ENCODE data around the gene CEP170B.
"Not testable (repeated sequence)": the region's sequence is repeated elsewhere in the genome, so short reads cannot be mapped to it uniquely, and the experiment has no call there.

Gene CEP170B

GRCh38 chr14:104856157-104856868 is 8.8 kb upstream of the CEP170B start:
- H3K4me3 ChIP-seq (replicated peaks; ENCODE audit: insufficient read depth, low read length) = no peak overlapping the region
- no peak for TF ChIP-seq POLR2AphosphoS5 (IDR thresholded peaks at IDR 0.05; ENCODE audit: low read depth)
- no peak for TF ChIP-seq REST (IDR thresholded peaks at IDR 0.05; ENCODE audit: insufficient replicate concordance, low read depth)
- no peak for TF ChIP-seq GABPA (IDR thresholded peaks at IDR 0.05; ENCODE audit: low read depth)
- peaks cover 6% of the 10 kb centered on the region for H3K27me3 ChIP-seq (ENCODE audit: insufficient read depth, poor library complexity, severe bottlenecking)
- no peak overlapping the region for H3K27ac ChIP-seq (replicated peaks)
- DNase-seq (ENCODE audit: low read depth in 1 of 2, low spot score in 1 of 2) = no peak

GRCh38 chr14:104856869-104857860 is 7.9 kb upstream of the CEP170B start:
- DNase-seq (ENCODE audit: low read depth in 1 of 2, low spot score in 1 of 2) = no peak
- Histone ChIP-seq H3K27me3 (ENCODE audit: insufficient read depth, poor library complexity, severe bottlenecking) (peaks cover 2% of the 10 kb centered on the region), H3K4me3 (replicated peaks; ENCODE audit: insufficient read depth, low read length) (no peak overlapping the region), H3K27ac (replicated peaks) (no peak overlapping the region)
- TF ChIP-seq SPI1 (IDR thresholded peaks at IDR 0.05; ENCODE audit: borderline replicate concordance, low read depth) = no peak
- TF ChIP-seq CTCF (IDR thresholded peaks at IDR 0.05; ENCODE audit: insufficient read depth, low read length) = no peak
- no peak for TF ChIP-seq POLR2AphosphoS5 (IDR thresholded peaks at IDR 0.05; ENCODE audit: low read depth)

GRCh38 chr14:104857931-104858330 is 7.1 kb upstream of the CEP170B start:
- H3K27me3 ChIP-seq (ENCODE audit: insufficient read depth, poor library complexity, severe bottlenecking); DNase-seq (ENCODE audit: low read depth in 1 of 2, low spot score in 1 of 2); H3K4me3 ChIP-seq (replicated peaks; ENCODE audit: insufficient read depth, low read length); H3K27ac ChIP-seq (replicated peaks): not testable (repeated sequence)

- TF ChIP-seq GABPA (IDR thresholded peaks at IDR 0.05; ENCODE audit: low read depth) = no peak
- TF ChIP-seq SPI1 (IDR thresholded peaks at IDR 0.05; ENCODE audit: borderline replicate concordance, low read depth) = no peak
- TF ChIP-seq CTCF (IDR thresholded peaks at IDR 0.05; ENCODE audit: insufficient read depth, low read length) = no peak
- no peak for TF ChIP-seq REST (IDR thresholded peaks at IDR 0.05; ENCODE audit: insufficient replicate concordance, low read depth)
- no peak for TF ChIP-seq POLR2AphosphoS5 (IDR thresholded peaks at IDR 0.05; ENCODE audit: low read depth)
- H3K27me3 ChIP-seq (ENCODE audit: insufficient read depth, poor library complexity, severe bottlenecking) = peaks cover 14% of the 10 kb centered on the region
- DNase-seq (ENCODE audit: low read depth in 1 of 2, low spot score in 1 of 2) = no peak
- no peak overlapping the region for H3K4me3 ChIP-seq (replicated peaks; ENCODE audit: insufficient read depth, low read length)
- no peak overlapping the region for H3K27ac ChIP-seq (replicated peaks)
Measured at GRCh38 chr14:104858811-104859426, 6.1 kb upstream of the CEP170B start.
